A673 (cell line): ENCODE measurements around the gene SSBP4. TPM values are rescaled to one million over a fixed set of nuclear protein-coding genes. Genes with fewer than 3 reads are reported as not detected.

ENCODE experiments used
- BruUV-seq: library from RNA; stranded (reverse); fragments of 400-500 nt; replicated peaks from 2 replicates; lab custom pipeline; 2021; lab: Mats Ljungman, UMichigan
- CTCF ChIA-PET: fragments of 300-600 bp; sonication (Branson Sonifier 250); formaldehyde crosslinking; loops from one replicate; lab custom pipeline; 2022; ENCODE audit warnings: antibody characterized with exemption; lab: Charles Lee
- POLR2A ChIA-PET: fragments of 300-600 bp; sonication (Branson Sonifier 250); formaldehyde crosslinking; loops from one replicate; lab custom pipeline; 2022; ENCODE audit warnings: antibody characterized with exemption; ENCODE audit not compliant: low non-redundant PET; lab: Charles Lee
- DNase-seq: peaks from one replicate; pipeline ENCODE4 v3.0.0-alpha.2; 2015; ENCODE audit warnings: low spot score
- H3K27ac ChIP-seq: fragments of 200-600 bp; sonication (generic); 2 replicates; pipeline ENCODE4 v1.5.1; 2016; ENCODE audit warnings: mixed run types, low read depth, mild to moderate bottlenecking, mixed read lengths, antibody characterized with exemption, low read length; ENCODE audit not compliant: poor library complexity, severe bottlenecking
- H3K27me3 ChIP-seq: fragments of 200-600 bp; sonication (generic); replicated peaks from 2 replicates; pipeline ENCODE4 v1.6.1; 2017; ENCODE audit warnings: mixed run types, low read depth, mild to moderate bottlenecking, mixed read lengths, antibody characterized with exemption, low read length; ENCODE audit not compliant: insufficient read depth, poor library complexity
- H3K36me3 ChIP-seq: fragments of 200-600 bp; sonication (generic); 2 replicates; pipeline ENCODE4 v1.6.1; 2016; ENCODE audit warnings: mixed run types, mild to moderate bottlenecking, mixed read lengths, antibody characterized with exemption, low read length; ENCODE audit not compliant: insufficient read depth, poor library complexity, severe bottlenecking
- H3K4me1 ChIP-seq: fragments of 200-600 bp; sonication (generic); 2 replicates; pipeline ENCODE4 v1.6.1; 2017; ENCODE audit warnings: mixed run types, mild to moderate bottlenecking, mixed read lengths, antibody characterized with exemption, low read length; ENCODE audit not compliant: insufficient read depth, poor library complexity, severe bottlenecking
- H3K4me3 ChIP-seq: fragments of 200-600 bp; sonication (generic); 2 replicates; pipeline ENCODE4 v1.5.1; 2016; ENCODE audit warnings: low read depth, mixed run types, mild to moderate bottlenecking, mixed read lengths, low read length; ENCODE audit not compliant: poor library complexity, severe bottlenecking
- H3K9me3 ChIP-seq: fragments of 200-600 bp; sonication (generic); 2 replicates; pipeline ENCODE4 v1.6.1; 2016; ENCODE audit warnings: mixed run types, low read depth, mild to moderate bottlenecking, mixed read lengths, antibody characterized with exemption, low read length; ENCODE audit not compliant: poor library complexity, severe bottlenecking
- EZH2 ChIP-seq: fragments of 200-600 bp; sonication (generic); IDR thresholded peaks from 2 replicates; pipeline ENCODE4 v1.6.1; 2017; ENCODE audit warnings: borderline replicate concordance, low read depth, mild to moderate bottlenecking, mixed read lengths, antibody characterized with exemption, low read length; ENCODE audit not compliant: poor library complexity, severe bottlenecking
- intact Hi-C: fragments of 100-400 bp; cut with micrococcal nuclease; formaldehyde crosslinking; loops from one replicate; pipeline ENCODE4 v1.10.0; 2022; ENCODE audit not compliant: unreplicated experiment
- total RNA-seq: library from RNA; stranded (reverse); gene quantifications from 2 replicates; pipeline ENCODE4 v1.2.3, GENCODE V29; 2021
- TF ChIP-seq, protein P1 (sequence below): fragments of 300-800, 200-600 bp; sonication (generic); conservative IDR thresholded peaks from 2 replicates; pipeline ENCODE4 v1.5.1; 2017; ENCODE audit warnings: low read depth, mild to moderate bottlenecking, antibody characterized with exemption, low read length, moderate library complexity, mixed read lengths

The SSBP4 gene
- total RNA-seq, 1 experiment from 2014 or later: 248 TPM

DNA sequence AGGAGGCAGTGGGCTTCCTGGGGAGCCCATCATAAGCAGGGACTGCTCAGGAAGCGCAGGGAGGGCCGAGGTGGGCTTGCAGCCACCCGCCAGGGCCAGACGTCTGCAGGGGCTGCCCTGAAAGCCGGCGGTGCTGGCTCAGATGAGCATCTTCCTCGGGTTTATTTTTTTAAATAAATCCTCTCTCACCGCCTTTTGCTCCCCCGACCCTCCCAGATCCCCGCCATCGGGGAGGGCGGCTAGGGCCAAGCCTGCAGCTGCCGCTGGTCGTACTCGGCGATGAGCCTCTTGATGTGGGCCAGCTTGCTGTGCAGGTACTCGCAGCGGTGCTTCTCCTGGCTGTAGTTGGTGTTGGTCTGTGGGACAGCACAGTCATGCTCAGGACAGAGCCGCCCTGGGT lies 25.3 kb downstream of the SSBP4 start:
- DNase-seq: no peak
- H3K9me3 ChIP-seq: no peaks in the 10 kb centered on the region
- ChIA-PET CTCF (no interaction called here), POLR2A (no interaction called here)
- H3K4me3 ChIP-seq: no peak overlapping the region
- peaks cover 4% of the 10 kb centered on the region for H3K4me1 ChIP-seq
- TF ChIP-seq, protein P1, sequence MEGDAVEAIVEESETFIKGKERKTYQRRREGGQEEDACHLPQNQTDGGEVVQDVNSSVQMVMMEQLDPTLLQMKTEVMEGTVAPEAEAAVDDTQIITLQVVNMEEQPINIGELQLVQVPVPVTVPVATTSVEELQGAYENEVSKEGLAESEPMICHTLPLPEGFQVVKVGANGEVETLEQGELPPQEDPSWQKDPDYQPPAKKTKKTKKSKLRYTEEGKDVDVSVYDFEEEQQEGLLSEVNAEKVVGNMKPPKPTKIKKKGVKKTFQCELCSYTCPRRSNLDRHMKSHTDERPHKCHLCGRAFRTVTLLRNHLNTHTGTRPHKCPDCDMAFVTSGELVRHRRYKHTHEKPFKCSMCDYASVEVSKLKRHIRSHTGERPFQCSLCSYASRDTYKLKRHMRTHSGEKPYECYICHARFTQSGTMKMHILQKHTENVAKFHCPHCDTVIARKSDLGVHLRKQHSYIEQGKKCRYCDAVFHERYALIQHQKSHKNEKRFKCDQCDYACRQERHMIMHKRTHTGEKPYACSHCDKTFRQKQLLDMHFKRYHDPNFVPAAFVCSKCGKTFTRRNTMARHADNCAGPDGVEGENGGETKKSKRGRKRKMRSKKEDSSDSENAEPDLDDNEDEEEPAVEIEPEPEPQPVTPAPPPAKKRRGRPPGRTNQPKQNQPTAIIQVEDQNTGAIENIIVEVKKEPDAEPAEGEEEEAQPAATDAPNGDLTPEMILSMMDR: no peak
- no peak for TF ChIP-seq EZH2
- intact Hi-C loops: no loop called here
- no TSS peak for BruUV-seq
- H3K36me3 ChIP-seq: peaks cover 14% of the 10 kb centered on the region
- no peaks in the 10 kb centered on the region for H3K27me3 ChIP-seq
- H3K27ac ChIP-seq: no peak overlapping the region

DNA sequence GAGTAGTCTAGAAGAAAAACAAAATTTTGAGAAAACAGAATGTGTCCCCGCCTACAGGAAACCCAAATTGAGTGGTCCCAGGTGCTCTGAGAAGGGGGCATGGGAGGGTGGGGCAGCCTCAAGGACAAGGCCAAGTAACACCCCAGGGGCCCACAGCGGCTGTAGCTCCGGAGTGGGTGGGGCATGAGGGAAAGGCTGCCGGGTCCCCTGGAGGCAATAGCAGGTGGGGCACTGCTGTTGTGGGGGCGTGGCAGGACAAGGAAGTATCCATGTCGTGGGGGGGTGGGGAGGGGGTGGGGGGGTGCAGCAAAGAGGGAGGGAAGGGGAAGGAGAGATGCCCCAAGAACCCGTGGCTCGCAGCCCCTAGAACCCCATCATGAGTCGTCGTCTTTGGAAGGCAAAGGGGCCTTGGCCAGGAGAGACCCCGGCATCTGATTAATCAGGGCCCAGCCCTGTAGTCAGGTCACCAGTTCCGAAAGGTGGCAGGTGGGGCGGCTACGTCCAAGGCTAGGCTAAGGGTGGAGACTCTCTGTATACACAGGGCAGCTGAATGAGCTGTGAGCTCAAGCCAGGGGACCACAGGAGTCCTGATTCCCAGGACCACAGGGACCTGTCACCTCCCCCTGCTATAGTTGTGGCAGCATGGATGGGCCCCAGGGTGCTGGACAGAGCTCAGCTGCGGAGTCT lies 26.2 kb downstream of the SSBP4 start:
- TF ChIP-seq EZH2: no peak
- TF ChIP-seq, protein P1: no peak
- BruUV-seq: no TSS peak
- DNase-seq: no peak
- CTCF ChIA-PET: interaction anchor here (0.5 kb wide), 1 partner anchor 8 kb away, joined by 6 read pairs; no protein-coding TSS in a partner anchor
- POLR2A ChIA-PET: interaction anchor here (0.6 kb wide), 1 partner anchor 16 kb away, joined by 3 read pairs; no protein-coding TSS in a partner anchor
- intact Hi-C loops: no loop called here
- Histone ChIP-seq H3K4me1 (no peaks in the 10 kb centered on the region), H3K27me3 (no peaks in the 10 kb centered on the region), H3K9me3 (no peaks in the 10 kb centered on the region), H3K27ac (no peak overlapping the region), H3K36me3 (peaks cover 20% of the 10 kb centered on the region), H3K4me3 (no peak overlapping the region)

DNA sequence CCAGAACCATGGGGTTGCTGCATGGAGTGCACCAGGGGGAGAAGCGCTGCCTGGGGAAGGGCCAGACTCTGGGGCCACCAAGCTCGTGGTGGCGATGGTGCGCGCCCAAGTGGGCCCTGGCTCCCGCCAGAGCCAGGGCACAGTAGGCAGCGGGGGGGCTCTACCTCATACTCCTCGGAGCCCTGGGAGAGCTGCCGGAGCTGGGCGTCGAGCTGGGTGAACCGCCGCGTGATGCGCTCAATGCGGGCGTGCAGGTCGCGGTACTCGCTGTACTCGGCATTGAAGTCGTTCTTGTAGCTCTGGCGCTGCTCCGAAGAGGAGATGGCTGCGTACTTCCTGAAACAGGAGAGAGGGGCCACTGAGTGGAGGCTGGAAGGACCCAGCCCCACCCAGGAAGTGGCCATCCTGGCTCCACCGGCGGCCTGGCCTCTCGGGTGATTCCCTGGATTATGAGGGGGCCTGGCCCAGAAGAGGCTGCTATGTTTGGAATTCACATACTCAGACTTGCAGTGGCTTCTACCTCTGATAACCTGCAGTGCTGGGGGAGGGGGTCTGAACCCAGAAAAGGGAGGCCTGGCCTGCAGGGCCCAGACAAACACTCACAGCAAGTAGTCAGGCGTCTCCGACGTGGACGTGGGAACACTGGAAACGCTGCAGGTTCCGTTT lies 27.1 kb downstream of the SSBP4 start:
- H3K27ac ChIP-seq: no peak overlapping the region
- no TSS peak for BruUV-seq
- intact Hi-C loops: no loop called here
- H3K36me3 ChIP-seq: peaks cover 23% of the 10 kb centered on the region
- no peak for DNase-seq
- H3K27me3 ChIP-seq: no peaks in the 10 kb centered on the region
- TF ChIP-seq, protein P1: no peak
- ChIA-PET CTCF (interaction anchor here (0.5 kb wide), 1 partner anchor 9 kb away, joined by 6 read pairs; no protein-coding TSS in a partner anchor), POLR2A (no interaction called here)
- H3K4me1 ChIP-seq: peaks cover 3% of the 10 kb centered on the region
- H3K9me3 ChIP-seq: no peaks in the 10 kb centered on the region
- no peak overlapping the region for H3K4me3 ChIP-seq
